Left ventricle myocardium inferior (tissue), 1 donor: Measurements from ENCODE around the gene C1orf87. TPM values are rescaled to one million over a fixed set of nuclear protein-coding genes. Genes with fewer than 3 reads are reported as not detected.

ENCODE experiments used
- DNase-seq: peaks from one replicate; pipeline ENCODE4 v3.0.0-alpha.2; 2020
- H3K27ac ChIP-seq: fragments of 200-600 bp; replicated peaks from 2 replicates; pipeline ENCODE4 v1.8.0; 2021
- H3K27me3 ChIP-seq: fragments of 200-600 bp; 2 replicates; pipeline ENCODE4 v1.8.0; 2021; ENCODE audit warnings: low read depth
- H3K36me3 ChIP-seq: fragments of 200-600 bp; 2 replicates; pipeline ENCODE4 v1.8.0; 2021
- H3K4me1 ChIP-seq: fragments of 200-600 bp; 2 replicates; pipeline ENCODE4 v1.8.0; 2021
- H3K4me3 ChIP-seq: fragments of 200-600 bp; 2 replicates; pipeline ENCODE4 v1.8.0; 2021; ENCODE audit warnings: mild to moderate bottlenecking, moderate library complexity
- H3K9me3 ChIP-seq: fragments of 200-600 bp; replicated peaks from 2 replicates; pipeline ENCODE4 v1.8.0; 2021
- intact Hi-C: fragments of 100-400 bp; cut with micrococcal nuclease; formaldehyde crosslinking; loops from one replicate; pipeline ENCODE4 v1.11.0; 2022
- long read RNA-seq: library from polyadenylated mRNA; unstranded; transcript quantifications from one replicate; pipeline ENCODE4 v2.0.0, GENCODE V29; 2021
- total RNA-seq: library from RNA; stranded (reverse); fragmentation: NEBNext Ultra II Directional; extraction: Animal tissue kit (Norgen Biotek cat#: 25700); gene quantifications from one replicate; pipeline ENCODE4 v1.2.1, GENCODE V29; 2021
- TF ChIP-seq, protein P1 (sequence below): fragments of 200-600 bp; IDR thresholded peaks from 2 replicates; pipeline ENCODE4 v1.8.0; 2021; ENCODE audit warnings: antibody characterized with exemption, mild to moderate bottlenecking, borderline replicate concordance
- donor health status: DM: no; HTN: yes; CAD: no; lungs with severe emphysema.

Gene C1orf87
- total RNA-seq = not detected
- long read RNA-seq = 0 reads

DNA sequence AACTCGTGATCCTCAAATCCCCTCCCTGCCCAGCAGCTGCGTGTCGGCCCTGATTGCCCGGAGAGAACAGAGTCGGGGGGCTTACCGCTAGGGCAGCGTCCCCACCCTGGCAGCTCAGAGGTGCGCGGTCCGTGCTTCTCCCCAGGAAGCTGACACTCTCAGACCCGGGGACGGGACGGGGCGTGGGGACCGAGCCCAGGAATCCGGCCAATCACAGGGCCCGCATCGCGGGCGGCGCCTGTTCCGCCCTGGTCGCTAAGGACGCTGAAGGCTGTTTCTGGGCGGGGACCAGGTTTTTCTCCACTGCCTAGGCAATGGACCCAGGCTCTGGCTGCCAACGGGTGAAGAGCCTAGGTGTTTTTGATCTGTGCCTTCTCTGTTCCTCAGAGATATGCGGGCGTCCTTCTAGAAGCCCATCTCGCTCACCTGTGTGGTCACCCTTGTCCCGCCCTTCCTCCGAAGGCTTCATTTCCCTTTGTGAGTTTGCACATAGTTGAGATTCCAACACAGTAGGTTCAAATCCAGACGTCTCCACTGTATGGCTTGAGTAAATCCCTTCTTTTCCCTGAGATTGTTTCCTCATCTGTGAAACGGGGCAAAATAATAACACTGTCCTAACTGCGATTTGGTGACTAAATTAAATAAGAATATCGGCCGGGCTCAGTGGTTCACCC lies at the start of gene C1orf87:
Gene C1orf87, minus strand, starts transcription at position 166 of the 674 bp plus-strand sequence. CDS start 1,127 bp downstream, outside the sequence.
- H3K27ac ChIP-seq = no peak within 1 kb of the TSS
- peaks cover 66% of the 10 kb centered on the region for H3K27me3 ChIP-seq
- peaks cover 8% of the 10 kb centered on the region for H3K4me1 ChIP-seq
- H3K36me3 ChIP-seq = no peaks in the 10 kb centered on the region
- intact Hi-C loops = no loop called here
- no peak for DNase-seq
- TF ChIP-seq, protein P1, sequence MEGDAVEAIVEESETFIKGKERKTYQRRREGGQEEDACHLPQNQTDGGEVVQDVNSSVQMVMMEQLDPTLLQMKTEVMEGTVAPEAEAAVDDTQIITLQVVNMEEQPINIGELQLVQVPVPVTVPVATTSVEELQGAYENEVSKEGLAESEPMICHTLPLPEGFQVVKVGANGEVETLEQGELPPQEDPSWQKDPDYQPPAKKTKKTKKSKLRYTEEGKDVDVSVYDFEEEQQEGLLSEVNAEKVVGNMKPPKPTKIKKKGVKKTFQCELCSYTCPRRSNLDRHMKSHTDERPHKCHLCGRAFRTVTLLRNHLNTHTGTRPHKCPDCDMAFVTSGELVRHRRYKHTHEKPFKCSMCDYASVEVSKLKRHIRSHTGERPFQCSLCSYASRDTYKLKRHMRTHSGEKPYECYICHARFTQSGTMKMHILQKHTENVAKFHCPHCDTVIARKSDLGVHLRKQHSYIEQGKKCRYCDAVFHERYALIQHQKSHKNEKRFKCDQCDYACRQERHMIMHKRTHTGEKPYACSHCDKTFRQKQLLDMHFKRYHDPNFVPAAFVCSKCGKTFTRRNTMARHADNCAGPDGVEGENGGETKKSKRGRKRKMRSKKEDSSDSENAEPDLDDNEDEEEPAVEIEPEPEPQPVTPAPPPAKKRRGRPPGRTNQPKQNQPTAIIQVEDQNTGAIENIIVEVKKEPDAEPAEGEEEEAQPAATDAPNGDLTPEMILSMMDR = no peak
- no peak within 1 kb of the TSS for H3K4me3 ChIP-seq
- H3K9me3 ChIP-seq = no peaks in the 10 kb centered on the region

DNA sequence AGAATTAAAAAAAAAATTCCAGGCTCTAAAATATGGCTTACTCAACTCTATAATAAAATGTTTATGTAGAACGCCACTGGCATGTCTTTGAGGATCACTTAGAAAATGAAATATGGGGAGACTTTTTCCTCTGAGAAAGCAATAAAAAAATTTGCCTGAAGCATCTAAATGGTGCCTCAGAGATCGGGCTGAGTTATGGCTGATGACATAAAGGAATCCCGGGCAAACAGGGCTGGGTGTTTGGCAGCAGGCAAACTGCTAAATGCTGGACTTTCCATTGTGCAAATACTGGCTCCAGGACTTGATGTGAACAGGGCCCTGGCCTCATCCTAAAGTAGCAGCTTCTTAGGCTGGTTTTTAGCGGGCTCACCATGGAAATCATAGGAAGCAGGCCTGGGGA lies 44.5 kb upstream of the C1orf87 start:
- no peaks in the 10 kb centered on the region for H3K4me1 ChIP-seq
- H3K9me3 ChIP-seq = peaks cover 2% of the 10 kb centered on the region
- H3K4me3 ChIP-seq = no peak overlapping the region
- no peaks in the 10 kb centered on the region for H3K27me3 ChIP-seq
- H3K36me3 ChIP-seq = no peaks in the 10 kb centered on the region
- DNase-seq = no peak
- H3K27ac ChIP-seq = no peak overlapping the region
- intact Hi-C loops = no loop called here
- TF ChIP-seq, protein P1 = no peak

DNA sequence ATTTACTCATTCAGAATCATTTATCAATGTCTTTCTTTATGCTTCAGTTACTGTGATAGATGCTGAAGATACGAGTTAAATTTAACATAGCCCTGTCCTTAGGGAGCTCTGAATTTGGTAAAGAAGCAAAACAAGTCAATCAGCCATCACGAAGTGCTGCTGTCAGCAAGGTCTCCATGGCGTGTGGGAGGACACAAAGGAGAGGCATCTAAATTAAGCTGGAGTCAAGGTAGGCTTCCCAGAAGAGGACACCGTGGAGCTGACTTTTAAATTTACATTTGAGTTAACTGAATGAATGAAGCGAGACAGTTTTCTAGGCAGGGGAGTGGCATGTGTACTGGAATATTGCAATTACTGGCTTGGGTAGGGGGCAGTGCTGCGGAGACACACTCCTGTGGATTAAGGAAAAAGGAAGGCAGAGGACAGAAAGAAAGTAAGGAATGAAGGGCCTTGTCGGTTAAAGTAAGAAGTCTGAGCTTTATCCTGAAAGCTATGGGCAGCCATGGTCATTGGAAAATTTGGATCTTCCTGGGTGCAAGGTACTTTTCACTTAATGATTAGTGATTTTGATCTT lies 41.3 kb upstream of the C1orf87 start:
- H3K9me3 ChIP-seq = no peaks in the 10 kb centered on the region
- intact Hi-C loops = no loop called here
- H3K4me3 ChIP-seq = no peak overlapping the region
- no peaks in the 10 kb centered on the region for H3K36me3 ChIP-seq
- H3K27me3 ChIP-seq = no peaks in the 10 kb centered on the region
- H3K4me1 ChIP-seq = no peaks in the 10 kb centered on the region
- TF ChIP-seq, protein P1 = no peak
- DNase-seq = no peak
- no peak overlapping the region for H3K27ac ChIP-seq

DNA sequence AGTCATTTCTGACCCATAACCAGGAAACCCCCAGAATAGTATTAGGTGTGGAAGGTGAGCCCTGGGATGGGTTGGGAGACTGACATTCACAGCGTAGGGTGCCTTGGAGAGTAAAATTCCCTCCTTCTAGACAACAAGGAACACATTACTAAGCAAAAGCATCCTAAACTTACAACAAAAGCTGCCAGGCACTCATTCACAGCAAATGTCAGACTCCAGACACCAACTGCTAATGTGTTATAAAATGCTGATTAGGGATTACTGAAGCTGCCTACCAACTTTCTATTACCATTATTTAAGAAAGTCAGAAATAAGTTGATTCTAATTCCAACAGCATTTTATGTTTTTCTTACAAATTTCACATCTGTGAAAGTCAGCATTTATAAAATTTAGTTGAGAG lies 40.0 kb upstream of the C1orf87 start:
- no peaks in the 10 kb centered on the region for H3K4me1 ChIP-seq
- intact Hi-C loops = no loop called here
- H3K27me3 ChIP-seq = no peaks in the 10 kb centered on the region
- no peak overlapping the region for H3K4me3 ChIP-seq
- no peak overlapping the region for H3K27ac ChIP-seq
- no peaks in the 10 kb centered on the region for H3K9me3 ChIP-seq
- DNase-seq = no peak
- TF ChIP-seq, protein P1 = no peak
- no peaks in the 10 kb centered on the region for H3K36me3 ChIP-seq

DNA sequence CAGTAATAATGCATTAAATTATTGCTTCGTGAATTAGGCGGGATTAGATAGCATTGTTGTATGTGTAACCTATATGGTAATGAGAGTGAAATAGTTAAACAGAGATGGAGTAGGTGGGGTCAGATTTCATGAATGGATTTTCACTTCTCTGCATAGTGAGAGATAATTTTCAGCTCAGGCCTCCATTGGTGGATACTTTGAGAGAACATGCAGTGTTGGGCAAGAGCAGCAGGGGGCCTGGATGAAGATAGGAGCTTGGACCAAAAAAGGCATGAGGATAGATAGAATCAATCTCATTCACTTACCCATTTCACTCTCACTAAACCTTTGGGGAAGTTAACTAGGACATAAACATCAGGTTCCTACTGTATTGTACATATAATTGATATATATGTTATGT lies 39.5 kb upstream of the C1orf87 start:
- DNase-seq = no peak
- H3K4me3 ChIP-seq = no peak overlapping the region
- H3K9me3 ChIP-seq = no peaks in the 10 kb centered on the region
- intact Hi-C loops = no loop called here
- no peak overlapping the region for H3K27ac ChIP-seq
- TF ChIP-seq, protein P1 = no peak
- H3K27me3 ChIP-seq = no peaks in the 10 kb centered on the region
- H3K36me3 ChIP-seq = no peaks in the 10 kb centered on the region
- H3K4me1 ChIP-seq = no peaks in the 10 kb centered on the region
